GM23338 (cell line): ENCODE data around the gene SCAF8. TPM values are rescaled to one million over a fixed set of nuclear protein-coding genes. Genes with fewer than 3 reads are reported as not detected.
A peak's percentile ranks its signal among the peaks of the same experiment; 100 is the strongest.

Source experiments
- ATAC-seq: fragments of 200-7000 bp; cut with Tn5 transposase; 3 replicates; pipeline ENCODE4 v1.9.1; 2020
- DNase-seq: peaks from one replicate; pipeline ENCODE4 v3.0.0-alpha.2; 2015; ENCODE audit warnings: low spot score
- H2AFZ ChIP-seq: fragments of 200-600 bp; sonication (generic); 2 replicates; pipeline ENCODE4 v1.8.0; 2016; ENCODE audit warnings: antibody characterized with exemption, mild to moderate bottlenecking, moderate library complexity
- H3F3A ChIP-seq: fragments of 200-600 bp; sonication (generic); replicated peaks from 2 replicates; pipeline ENCODE4 v1.8.0; 2017; ENCODE audit warnings: antibody characterized with exemption, mixed run types, low read depth
- H3K27ac ChIP-seq: fragments of 200-600 bp; sonication (generic); 2 replicates; pipeline ENCODE4 v1.6.1; 2016; ENCODE audit warnings: low read depth
- H3K27me3 ChIP-seq: fragments of 200-600 bp; sonication (generic); 2 replicates; pipeline ENCODE4 v1.8.0; 2016; ENCODE audit warnings: mild to moderate bottlenecking, mixed run types, moderate library complexity; ENCODE audit not compliant: insufficient read depth
- H3K36me3 ChIP-seq: fragments of 200-600 bp; sonication (generic); 2 replicates; pipeline ENCODE4 v1.8.0; 2016; ENCODE audit warnings: mild to moderate bottlenecking; ENCODE audit not compliant: insufficient read depth
- H3K4me1 ChIP-seq: fragments of 200-600 bp; sonication (generic); 2 replicates; pipeline ENCODE4 v1.8.0; 2016; ENCODE audit warnings: mild to moderate bottlenecking, moderate library complexity; ENCODE audit not compliant: insufficient read depth
- H3K4me2 ChIP-seq: fragments of 200-600 bp; sonication (generic); 2 replicates; pipeline ENCODE4 v1.7.1; 2017; ENCODE audit warnings: mixed run types
- H3K4me3 ChIP-seq: fragments of 200-600 bp; sonication (generic); 2 replicates; pipeline ENCODE4 v1.6.1; 2016; ENCODE audit warnings: mixed run types
- H3K79me2 ChIP-seq: fragments of 200-600 bp; sonication (generic); replicated peaks from 2 replicates; pipeline ENCODE4 v1.8.0; 2017; ENCODE audit warnings: mild to moderate bottlenecking; ENCODE audit not compliant: insufficient read depth
- H3K9me2 ChIP-seq: fragments of 200-600 bp; sonication (generic); 2 replicates; pipeline ENCODE4 v1.8.0; 2017; ENCODE audit not compliant: insufficient read depth
- H4K20me1 ChIP-seq: fragments of 200-600 bp; sonication (generic); replicated peaks from 2 replicates; pipeline ENCODE4 v1.8.0; 2017; ENCODE audit warnings: mild to moderate bottlenecking; ENCODE audit not compliant: insufficient read depth
- H3K27ac Mint-ChIP-seq: 2 replicates; pipeline ENCODE4 v1.8.0; 2020; ENCODE audit warnings: inconsistent platforms, mild to moderate bottlenecking, moderate library complexity, mixed read lengths
- H3K27me3 Mint-ChIP-seq: 3 replicates; pipeline ENCODE4 v1.8.0; 2022; ENCODE audit warnings: low read depth, mild to moderate bottlenecking, moderate library complexity, mixed read lengths, inconsistent platforms; ENCODE audit not compliant: insufficient read depth, poor library complexity
- H3K36me3 Mint-ChIP-seq: 3 replicates; pipeline ENCODE4 v1.8.0; 2021; ENCODE audit warnings: low read depth, mild to moderate bottlenecking, inconsistent platforms, moderate library complexity, mixed read lengths
- H3K4me1 Mint-ChIP-seq: 3 replicates; pipeline ENCODE4 v1.8.0; 2020; ENCODE audit warnings: mild to moderate bottlenecking, inconsistent platforms, mixed read lengths
- H3K4me3 Mint-ChIP-seq: 3 replicates; pipeline ENCODE4 v1.8.0; 2021; ENCODE audit warnings: moderate library complexity, mild to moderate bottlenecking, inconsistent platforms, mixed read lengths
- H3K9me3 Mint-ChIP-seq: 3 replicates; pipeline ENCODE4 v1.8.0; 2020; ENCODE audit warnings: moderate library complexity, mild to moderate bottlenecking, inconsistent platforms, mixed read lengths
- EZH2 ChIP-seq: fragments of 200-600 bp; sonication (generic); IDR thresholded peaks from one replicate; pipeline ENCODE4 v1.8.0; 2017; ENCODE audit warnings: antibody characterized with exemption, mild to moderate bottlenecking, low read depth; ENCODE audit not compliant: unreplicated experiment
- JUNB ChIP-seq: IDR thresholded peaks from one replicate; pipeline ENCODE4 v1.6.1; 2016; ENCODE audit warnings: antibody characterized with exemption; ENCODE audit not compliant: unreplicated experiment
- NANOG ChIP-seq: IDR thresholded peaks from 2 replicates; pipeline ENCODE4 v1.6.1; 2016; ENCODE audit warnings: antibody characterized with exemption, borderline replicate concordance
- POLR2AphosphoS5 ChIP-seq: IDR thresholded peaks from 2 replicates; pipeline ENCODE4 v1.6.1; 2016; ENCODE audit warnings: antibody characterized with exemption, low read depth
- ZNF114 ChIP-seq: fragments of 250-450 bp; sonication (Bioruptor Pico); IDR thresholded peaks from 2 replicates; pipeline ENCODE4 v1.5.0; 2020; ENCODE audit warnings: mild to moderate bottlenecking, moderate library complexity
- ZNF331 ChIP-seq: fragments of 250-450 bp; sonication (Bioruptor Pico); IDR thresholded peaks from 2 replicates; pipeline ENCODE4 v1.5.0; 2020; ENCODE audit warnings: low read depth, mild to moderate bottlenecking, moderate library complexity
- polyA plus RNA-seq: library from polyadenylated mRNA; unstranded; fragments of >200 nt; fragmentation: Nextera tagmentation; extraction: Ambion mirVana; gene quantifications from 2 replicates; pipeline ENCODE4 v1.2.1, GENCODE V29; 2016
- total RNA-seq: library from RNA; depleted of rRNA; stranded (reverse); fragments of >200 nt; shearing (Covaris generic); gene quantifications from 2 replicates; pipeline ENCODE4 v1.2.3, GENCODE V29; 2014
- TF ChIP-seq, protein P1 (sequence below), 2 experiments: fragments of 200-600 bp in 1 of 2; sonication (generic) in 1 of 2; conservative IDR thresholded peaks; 2 replicates each; pipeline versions ENCODE4 v1.5.1 to v1.6.1; 2016 to 2017; ENCODE audit warnings: antibody characterized with exemption in 2 of 2, low read depth in 2 of 2, mild to moderate bottlenecking in 2 of 2, moderate library complexity in 1 of 2
- TF ChIP-seq, protein P2 (sequence below): fragments of 250-450 bp; sonication (Bioruptor Pico); IDR thresholded peaks from 2 replicates; pipeline ENCODE4 v1.5.0; 2020; ENCODE audit warnings: mild to moderate bottlenecking, moderate library complexity

The SCAF8 gene
- total and polyA plus RNA-seq, 2 experiments from 2014 or later = 13.8 to 37.9 TPM

DNA sequence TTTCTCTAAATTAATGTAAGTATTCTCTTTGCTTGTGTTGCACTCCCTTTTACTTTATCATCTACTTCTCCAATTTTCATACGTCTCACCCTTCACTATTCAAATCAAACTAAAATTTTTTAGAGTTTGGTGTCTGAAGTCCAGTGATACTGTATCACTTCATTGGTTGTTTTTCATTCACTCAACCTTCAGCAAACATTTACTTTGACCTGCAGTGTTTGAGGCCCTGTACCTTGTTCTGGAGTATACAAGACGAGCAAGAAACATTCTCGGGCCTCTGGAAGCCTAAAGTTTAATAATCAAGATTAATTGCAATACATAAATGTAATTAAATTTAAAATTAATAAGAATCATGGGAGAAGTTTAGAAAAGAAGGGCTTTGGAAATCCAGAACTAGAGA lies 64.6 kb downstream of the SCAF8 start:
- Histone ChIP-seq H3F3A (no peaks in the 10 kb centered on the region), H3K27me3 (no peaks in the 10 kb centered on the region), H3K9me2 (no peaks in the 10 kb centered on the region), H4K20me1 (peaks cover 7% of the 10 kb centered on the region; the same call in 1 of the 2 replicates), H3K36me3 (peaks cover 11% of the 10 kb centered on the region; the same call in 1 of the 2 replicates), H2AFZ (no peak overlapping the region), H3K4me3 (no peak overlapping the region), H3K27ac (no peak overlapping the region; the same call in 1 of the 2 replicates), H3K79me2 (peaks cover 17% of the 10 kb centered on the region), H3K4me1 (no peaks in the 10 kb centered on the region), H3K4me2 (no peak overlapping the region)
- no peak overlapping the region for H3K4me3 Mint-ChIP-seq
- DNase-seq = no peak
- peaks cover 44% of the 10 kb centered on the region; the same call in 2 of the 3 replicates for H3K36me3 Mint-ChIP-seq
- no peaks in the 10 kb centered on the region for H3K9me3 Mint-ChIP-seq
- TF ChIP-seq, protein P1, sequence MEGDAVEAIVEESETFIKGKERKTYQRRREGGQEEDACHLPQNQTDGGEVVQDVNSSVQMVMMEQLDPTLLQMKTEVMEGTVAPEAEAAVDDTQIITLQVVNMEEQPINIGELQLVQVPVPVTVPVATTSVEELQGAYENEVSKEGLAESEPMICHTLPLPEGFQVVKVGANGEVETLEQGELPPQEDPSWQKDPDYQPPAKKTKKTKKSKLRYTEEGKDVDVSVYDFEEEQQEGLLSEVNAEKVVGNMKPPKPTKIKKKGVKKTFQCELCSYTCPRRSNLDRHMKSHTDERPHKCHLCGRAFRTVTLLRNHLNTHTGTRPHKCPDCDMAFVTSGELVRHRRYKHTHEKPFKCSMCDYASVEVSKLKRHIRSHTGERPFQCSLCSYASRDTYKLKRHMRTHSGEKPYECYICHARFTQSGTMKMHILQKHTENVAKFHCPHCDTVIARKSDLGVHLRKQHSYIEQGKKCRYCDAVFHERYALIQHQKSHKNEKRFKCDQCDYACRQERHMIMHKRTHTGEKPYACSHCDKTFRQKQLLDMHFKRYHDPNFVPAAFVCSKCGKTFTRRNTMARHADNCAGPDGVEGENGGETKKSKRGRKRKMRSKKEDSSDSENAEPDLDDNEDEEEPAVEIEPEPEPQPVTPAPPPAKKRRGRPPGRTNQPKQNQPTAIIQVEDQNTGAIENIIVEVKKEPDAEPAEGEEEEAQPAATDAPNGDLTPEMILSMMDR (conservative IDR thresholded peaks at IDR 0.05; ENCODE audit: low read depth in 2 of 2) = no peak
- TF ChIP-seq, protein P2, sequence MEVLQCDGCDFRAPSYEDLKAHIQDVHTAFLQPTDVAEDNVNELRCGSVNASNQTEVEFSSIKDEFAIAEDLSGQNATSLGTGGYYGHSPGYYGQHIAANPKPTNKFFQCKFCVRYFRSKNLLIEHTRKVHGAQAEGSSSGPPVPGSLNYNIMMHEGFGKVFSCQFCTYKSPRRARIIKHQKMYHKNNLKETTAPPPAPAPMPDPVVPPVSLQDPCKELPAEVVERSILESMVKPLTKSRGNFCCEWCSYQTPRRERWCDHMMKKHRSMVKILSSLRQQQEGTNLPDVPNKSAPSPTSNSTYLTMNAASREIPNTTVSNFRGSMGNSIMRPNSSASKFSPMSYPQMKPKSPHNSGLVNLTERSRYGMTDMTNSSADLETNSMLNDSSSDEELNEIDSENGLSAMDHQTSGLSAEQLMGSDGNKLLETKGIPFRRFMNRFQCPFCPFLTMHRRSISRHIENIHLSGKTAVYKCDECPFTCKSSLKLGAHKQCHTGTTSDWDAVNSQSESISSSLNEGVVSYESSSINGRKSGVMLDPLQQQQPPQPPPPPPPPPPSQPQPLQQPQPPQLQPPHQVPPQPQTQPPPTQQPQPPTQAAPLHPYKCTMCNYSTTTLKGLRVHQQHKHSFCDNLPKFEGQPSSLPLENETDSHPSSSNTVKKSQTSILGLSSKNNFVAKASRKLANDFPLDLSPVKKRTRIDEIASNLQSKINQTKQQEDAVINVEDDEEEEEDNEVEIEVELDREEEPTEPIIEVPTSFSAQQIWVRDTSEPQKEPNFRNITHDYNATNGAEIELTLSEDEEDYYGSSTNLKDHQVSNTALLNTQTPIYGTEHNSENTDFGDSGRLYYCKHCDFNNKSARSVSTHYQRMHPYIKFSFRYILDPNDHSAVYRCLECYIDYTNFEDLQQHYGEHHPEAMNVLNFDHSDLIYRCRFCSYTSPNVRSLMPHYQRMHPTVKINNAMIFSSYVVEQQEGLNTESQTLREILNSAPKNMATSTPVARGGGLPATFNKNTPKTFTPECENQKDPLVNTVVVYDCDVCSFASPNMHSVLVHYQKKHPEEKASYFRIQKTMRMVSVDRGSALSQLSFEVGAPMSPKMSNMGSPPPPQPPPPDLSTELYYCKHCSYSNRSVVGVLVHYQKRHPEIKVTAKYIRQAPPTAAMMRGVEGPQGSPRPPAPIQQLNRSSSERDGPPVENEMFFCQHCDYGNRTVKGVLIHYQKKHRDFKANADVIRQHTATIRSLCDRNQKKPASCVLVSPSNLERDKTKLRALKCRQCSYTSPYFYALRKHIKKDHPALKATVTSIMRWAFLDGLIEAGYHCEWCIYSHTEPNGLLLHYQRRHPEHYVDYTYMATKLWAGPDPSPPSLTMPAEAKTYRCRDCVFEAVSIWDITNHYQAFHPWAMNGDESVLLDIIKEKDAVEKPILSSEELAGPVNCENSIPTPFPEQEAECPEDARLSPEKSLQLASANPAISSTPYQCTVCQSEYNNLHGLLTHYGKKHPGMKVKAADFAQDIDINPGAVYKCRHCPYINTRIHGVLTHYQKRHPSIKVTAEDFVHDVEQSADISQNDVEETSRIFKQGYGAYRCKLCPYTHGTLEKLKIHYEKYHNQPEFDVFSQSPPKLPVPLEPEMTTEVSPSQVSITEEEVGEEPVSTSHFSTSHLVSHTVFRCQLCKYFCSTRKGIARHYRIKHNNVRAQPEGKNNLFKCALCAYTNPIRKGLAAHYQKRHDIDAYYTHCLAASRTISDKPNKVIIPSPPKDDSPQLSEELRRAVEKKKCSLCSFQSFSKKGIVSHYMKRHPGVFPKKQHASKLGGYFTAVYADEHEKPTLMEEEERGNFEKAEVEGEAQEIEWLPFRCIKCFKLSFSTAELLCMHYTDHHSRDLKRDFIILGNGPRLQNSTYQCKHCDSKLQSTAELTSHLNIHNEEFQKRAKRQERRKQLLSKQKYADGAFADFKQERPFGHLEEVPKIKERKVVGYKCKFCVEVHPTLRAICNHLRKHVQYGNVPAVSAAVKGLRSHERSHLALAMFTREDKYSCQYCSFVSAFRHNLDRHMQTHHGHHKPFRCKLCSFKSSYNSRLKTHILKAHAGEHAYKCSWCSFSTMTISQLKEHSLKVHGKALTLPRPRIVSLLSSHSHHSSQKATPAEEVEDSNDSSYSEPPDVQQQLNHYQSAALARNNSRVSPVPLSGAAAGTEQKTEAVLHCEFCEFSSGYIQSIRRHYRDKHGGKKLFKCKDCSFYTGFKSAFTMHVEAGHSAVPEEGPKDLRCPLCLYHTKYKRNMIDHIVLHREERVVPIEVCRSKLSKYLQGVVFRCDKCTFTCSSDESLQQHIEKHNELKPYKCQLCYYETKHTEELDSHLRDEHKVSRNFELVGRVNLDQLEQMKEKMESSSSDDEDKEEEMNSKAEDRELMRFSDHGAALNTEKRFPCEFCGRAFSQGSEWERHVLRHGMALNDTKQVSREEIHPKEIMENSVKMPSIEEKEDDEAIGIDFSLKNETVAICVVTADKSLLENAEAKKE = no peak
- TF ChIP-seq NANOG = no peak
- peaks cover 4% of the 10 kb centered on the region for H3K27me3 Mint-ChIP-seq
- H3K27ac Mint-ChIP-seq = no peak overlapping the region
- ATAC-seq = no peak
- H3K4me1 Mint-ChIP-seq = no peaks in the 10 kb centered on the region

DNA sequence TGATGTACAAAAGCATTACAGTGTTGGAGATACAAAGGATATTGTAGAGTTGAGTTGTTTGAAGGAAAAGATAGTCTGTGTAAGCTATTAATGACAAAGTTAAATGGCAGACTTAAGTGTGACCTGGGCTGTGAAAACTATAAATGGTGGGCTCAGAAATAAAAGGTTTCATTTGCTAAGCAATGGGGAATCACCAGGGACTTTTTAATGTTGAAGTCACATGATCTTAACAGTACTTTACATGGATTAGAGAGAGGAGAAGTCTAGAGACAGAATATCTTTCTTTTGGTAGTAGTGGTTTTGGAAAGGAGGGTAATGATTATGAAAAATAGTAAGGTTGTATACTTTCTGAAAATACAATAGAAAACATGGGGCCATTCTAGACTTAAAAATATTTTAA lies 67.1 kb downstream of the SCAF8 start:
- ATAC-seq (no peak), DNase-seq (no peak)
- H2AFZ ChIP-seq = no peak overlapping the region
- peaks cover 15% of the 10 kb centered on the region for H3K79me2 ChIP-seq
- H3K4me2 ChIP-seq = no peak overlapping the region
- no peaks in the 10 kb centered on the region for H3K9me2 ChIP-seq
- H3K4me3 ChIP-seq = no peak overlapping the region
- Mint-ChIP-seq H3K4me1 (no peaks in the 10 kb centered on the region), H3K9me3 (no peaks in the 10 kb centered on the region), H3K36me3 (peaks cover 34% of the 10 kb centered on the region; the same call in 2 of the 3 replicates), H3K27me3 (peaks cover 2% of the 10 kb centered on the region), H3K4me3 (no peak overlapping the region), H3K27ac (peak overlapping the region; percentile 22; the same call in 1 of the 2 replicates)
- H4K20me1 ChIP-seq = peaks cover under 1% of the 10 kb centered on the region; the same call in 1 of the 2 replicates
- peaks cover 10% of the 10 kb centered on the region; the same call in 1 of the 2 replicates for H3K36me3 ChIP-seq
- no peaks in the 10 kb centered on the region for H3F3A ChIP-seq
- no peaks in the 10 kb centered on the region for H3K27me3 ChIP-seq
- peak overlapping the region; percentile 56; the same call in 1 of the 2 replicates for H3K27ac ChIP-seq
- H3K4me1 ChIP-seq = no peaks in the 10 kb centered on the region
- TF ChIP-seq ZNF114 (CRISPR knock-in tag) (no peak), NANOG (no peak), EZH2 (no peak), ZNF331 (CRISPR knock-in tag) (no peak), JUNB (no peak), POLR2AphosphoS5 (no peak)
